Liver (tissue), 10 donors: Measurements from ENCODE around the gene CTSS. TPM values are rescaled to one million over a fixed set of nuclear protein-coding genes. Genes with fewer than 3 reads are reported as not detected.

Source experiments
- DNase-seq: peaks from one replicate; pipeline ENCODE4 v3.0.0-alpha.2; 2017; ENCODE audit warnings: low spot score
- H3K27ac ChIP-seq, 2 donors: one replicate each; pipeline ENCODE4 v1.7.0; 2013; ENCODE audit warnings: inconsistent platforms in 2 of 2, low read length in 2 of 2, control low read depth in 1 of 2, low read depth in 1 of 2, mild to moderate bottlenecking in 1 of 2
- H3K27me3 ChIP-seq, 4 donors: one replicate each; pipeline versions ENCODE4 v1.6.1 to v1.7.0; 2013; ENCODE audit warnings: low read length in 3 of 4, inconsistent platforms in 1 of 4, mild to moderate bottlenecking in 1 of 4, moderate library complexity in 1 of 4; ENCODE audit not compliant: control insufficient read depth in 4 of 4, insufficient read depth in 4 of 4
- H3K36me3 ChIP-seq, 4 donors: one replicate each; pipeline versions ENCODE4 v1.6.1 to v1.7.0; 2013; ENCODE audit warnings: low read length in 3 of 4, mild to moderate bottlenecking in 3 of 4, low read depth in 1 of 4, moderate library complexity in 1 of 4; ENCODE audit not compliant: control insufficient read depth in 4 of 4, insufficient read depth in 3 of 4
- H3K4me1 ChIP-seq, 4 donors: one replicate each; pipeline versions ENCODE4 v1.6.1 to v1.7.0; 2013; ENCODE audit warnings: low read length in 3 of 4, mild to moderate bottlenecking in 3 of 4, moderate library complexity in 1 of 4; ENCODE audit not compliant: control insufficient read depth in 4 of 4, insufficient read depth in 4 of 4
- H3K4me3 ChIP-seq, 3 donors: one replicate each; pipeline versions ENCODE4 v1.6.1 to v1.7.0; 2013; ENCODE audit warnings: low read length in 3 of 3, control low read depth in 1 of 3, low read depth in 1 of 3, mild to moderate bottlenecking in 1 of 3
- H3K9ac ChIP-seq, 2 donors: one replicate each; pipeline ENCODE4 v1.7.0; 2013; ENCODE audit warnings: low read length in 2 of 2, mild to moderate bottlenecking in 2 of 2, moderate library complexity in 2 of 2, control low read depth in 1 of 2, low read depth in 1 of 2
- H3K9me3 ChIP-seq, 4 donors: one replicate each; pipeline versions ENCODE4 v1.6.1 to v1.7.0; 2013; ENCODE audit warnings: low read length in 3 of 4; ENCODE audit not compliant: control insufficient read depth in 4 of 4
- EGR1 ChIP-seq, 2 donors: IDR thresholded peaks; 2 replicates each; pipeline ENCODE4 v1.6.1; 2016 to 2018; ENCODE audit warnings: antibody characterized with exemption in 2 of 2, low read depth in 2 of 2
- FOXA2 ChIP-seq: IDR thresholded peaks from 2 replicates; pipeline ENCODE4 v1.6.1; 2016; ENCODE audit warnings: antibody characterized with exemption
- GABPA ChIP-seq, 2 donors: IDR thresholded peaks in 1 of 2; conservative IDR thresholded peaks in 1 of 2; 2 replicates each; pipeline ENCODE4 v1.6.1; 2016; ENCODE audit warnings: antibody characterized with exemption in 2 of 2, mild to moderate bottlenecking in 1 of 2, moderate library complexity in 1 of 2
- HNF4A ChIP-seq, 2 donors: conservative IDR thresholded peaks; 2 replicates each; pipeline ENCODE4 v1.6.1; 2016; ENCODE audit warnings: antibody characterized with exemption in 2 of 2, mild to moderate bottlenecking in 2 of 2
- HNF4G ChIP-seq: IDR thresholded peaks from 2 replicates; pipeline ENCODE4 v1.6.1; 2016; ENCODE audit warnings: antibody characterized with exemption
- NR2F2 ChIP-seq: IDR thresholded peaks from 2 replicates; pipeline ENCODE4 v1.6.1; 2016; ENCODE audit warnings: antibody characterized with exemption
- RAD21 ChIP-seq, 2 donors: IDR thresholded peaks; 2 replicates each; pipeline ENCODE4 v1.6.1; 2016; ENCODE audit warnings: antibody characterized with exemption in 2 of 2, mild to moderate bottlenecking in 2 of 2
- RXRA ChIP-seq, 2 donors: IDR thresholded peaks; 2 replicates each; pipeline ENCODE4 v1.6.1; 2017 to 2018; ENCODE audit warnings: antibody characterized with exemption in 2 of 2, mild to moderate bottlenecking in 1 of 2
- SP1 ChIP-seq: IDR thresholded peaks from 2 replicates; pipeline ENCODE4 v1.6.1; 2018; ENCODE audit warnings: antibody characterized with exemption, mild to moderate bottlenecking
- TAF1 ChIP-seq: conservative IDR thresholded peaks from 2 replicates; pipeline ENCODE4 v1.6.1; 2016; ENCODE audit warnings: antibody characterized with exemption, mild to moderate bottlenecking
- YY1 ChIP-seq: IDR thresholded peaks from 2 replicates; pipeline ENCODE4 v1.6.1; 2016; ENCODE audit warnings: antibody characterized with exemption, mild to moderate bottlenecking
- ZBTB33 ChIP-seq: IDR thresholded peaks from 2 replicates; pipeline ENCODE4 v1.6.1; 2016; ENCODE audit warnings: antibody characterized with exemption
- WGBS: extraction: QIAGEN DNeasy Blood & Tissue Kit; methylation state at CpG from one replicate; pipeline ENCODE4 v1.1.7; 2013; 5-methylcytosine and 5-hydroxymethylcytosine counted together
- polyA plus RNA-seq, 2 donors: library from polyadenylated mRNA; stranded (reverse) in 1 of 2; unstranded in 1 of 2; fragments of 200-250 nt in 1 of 2; fragments of >200 nt in 1 of 2; fragmentation: Nextera tagmentation in 1 of 2; extraction: Ambion mirVana in 1 of 2; gene quantifications; one replicate each; pipeline versions ENCODE4 v1.2.1 to v1.2.3, GENCODE V29; 2013 to 2015
- small RNA-seq: library from RNA; depleted of rRNA; stranded (forward); fragments of <200 nt; gene quantifications from one replicate; pipeline ENCODE3, GENCODE V24; 2014
- total RNA-seq, 2 donors: library from RNA; depleted of rRNA; stranded (reverse); fragments of >200 nt; gene quantifications; one replicate each; pipeline ENCODE4 v1.2.3, GENCODE V29; 2014
- TF ChIP-seq, protein P1 (sequence below): fragments of 150-350 bp; IDR thresholded peaks from 2 replicates; pipeline ENCODE4 v1.5.1; 2017; ENCODE audit warnings: improper control_type of control experiment, low read depth, low read length; ENCODE audit not compliant: missing input control
- TF ChIP-seq, protein P2 (sequence below): IDR thresholded peaks from 2 replicates; pipeline ENCODE4 v1.6.1; 2016; ENCODE audit warnings: antibody characterized with exemption
- TF ChIP-seq, protein P3 (sequence below): IDR thresholded peaks from 2 replicates; pipeline ENCODE4 v1.6.1; 2016; ENCODE audit warnings: antibody characterized with exemption
- TF ChIP-seq, protein P4 (sequence below): IDR thresholded peaks from 2 replicates; pipeline ENCODE4 v1.6.1; 2016; ENCODE audit warnings: antibody characterized with exemption, mild to moderate bottlenecking
- donor health status: healthy.
- donor health status: healthy.
- donor health status: healthy.
- donor health status: healthy.
- donor health status: healthy.

The CTSS gene
- total and polyA plus RNA-seq, 4 donors, result 17.3 to 122 (median 62.4) TPM

DNA sequence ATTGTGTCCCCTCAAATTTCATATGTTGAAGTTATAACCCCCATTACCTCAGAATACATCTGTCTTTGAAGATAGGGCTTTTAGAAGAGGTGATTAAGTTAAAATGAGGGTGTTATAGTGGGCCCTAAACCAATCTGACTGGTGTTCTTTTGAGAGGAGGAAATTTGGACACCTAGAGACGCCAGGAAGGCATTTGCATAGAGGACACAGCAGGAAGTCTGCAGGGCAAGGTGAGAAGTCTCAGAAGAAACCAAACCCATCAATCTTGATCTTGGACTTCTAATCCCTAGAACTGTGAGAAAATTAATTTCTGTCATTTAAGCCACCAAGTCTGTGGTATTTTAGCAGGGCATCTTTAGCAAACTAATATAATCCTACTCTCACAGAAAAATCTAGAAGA is 81.7 kb downstream of the CTSS start:
- Histone ChIP-seq H3K27me3 (no peaks in the 10 kb centered on the region), H3K9ac (no peak overlapping the region), H3K4me3 (no peak overlapping the region), H3K9me3 (no peaks in the 10 kb centered on the region), H3K27ac (no peak overlapping the region), H3K36me3 (peaks cover 4 to 19% (median 11%) of the 10 kb centered on the region in 4 donors), H3K4me1 (no peaks in the 10 kb centered on the region)
- 78% methylated on average over 1 of the region's 1 CpG for WGBS
- TF ChIP-seq SP1 (no peak), ZBTB33 (no peak), RAD21 (IDR thresholded peaks at IDR 0.05) (no peak), YY1 (no peak), GABPA (IDR thresholded peaks at IDR 0.05 in 1 of 2, conservative IDR thresholded peaks at IDR 0.05 in 1 of 2) (no peak), HNF4A (conservative IDR thresholded peaks at IDR 0.05) (no peak), RXRA (IDR thresholded peaks at IDR 0.05) (no peak), FOXA2 (no peak), HNF4G (no peak), EGR1 (IDR thresholded peaks at IDR 0.05; ENCODE audit: low read depth in 2 of 2) (no peak), NR2F2 (no peak), TAF1 (no peak)
- TF ChIP-seq, protein P1, sequence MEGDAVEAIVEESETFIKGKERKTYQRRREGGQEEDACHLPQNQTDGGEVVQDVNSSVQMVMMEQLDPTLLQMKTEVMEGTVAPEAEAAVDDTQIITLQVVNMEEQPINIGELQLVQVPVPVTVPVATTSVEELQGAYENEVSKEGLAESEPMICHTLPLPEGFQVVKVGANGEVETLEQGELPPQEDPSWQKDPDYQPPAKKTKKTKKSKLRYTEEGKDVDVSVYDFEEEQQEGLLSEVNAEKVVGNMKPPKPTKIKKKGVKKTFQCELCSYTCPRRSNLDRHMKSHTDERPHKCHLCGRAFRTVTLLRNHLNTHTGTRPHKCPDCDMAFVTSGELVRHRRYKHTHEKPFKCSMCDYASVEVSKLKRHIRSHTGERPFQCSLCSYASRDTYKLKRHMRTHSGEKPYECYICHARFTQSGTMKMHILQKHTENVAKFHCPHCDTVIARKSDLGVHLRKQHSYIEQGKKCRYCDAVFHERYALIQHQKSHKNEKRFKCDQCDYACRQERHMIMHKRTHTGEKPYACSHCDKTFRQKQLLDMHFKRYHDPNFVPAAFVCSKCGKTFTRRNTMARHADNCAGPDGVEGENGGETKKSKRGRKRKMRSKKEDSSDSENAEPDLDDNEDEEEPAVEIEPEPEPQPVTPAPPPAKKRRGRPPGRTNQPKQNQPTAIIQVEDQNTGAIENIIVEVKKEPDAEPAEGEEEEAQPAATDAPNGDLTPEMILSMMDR, result no peak
- TF ChIP-seq, protein P2, sequence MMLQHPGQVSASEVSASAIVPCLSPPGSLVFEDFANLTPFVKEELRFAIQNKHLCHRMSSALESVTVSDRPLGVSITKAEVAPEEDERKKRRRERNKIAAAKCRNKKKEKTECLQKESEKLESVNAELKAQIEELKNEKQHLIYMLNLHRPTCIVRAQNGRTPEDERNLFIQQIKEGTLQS, result no peak
- TF ChIP-seq, protein P3, sequence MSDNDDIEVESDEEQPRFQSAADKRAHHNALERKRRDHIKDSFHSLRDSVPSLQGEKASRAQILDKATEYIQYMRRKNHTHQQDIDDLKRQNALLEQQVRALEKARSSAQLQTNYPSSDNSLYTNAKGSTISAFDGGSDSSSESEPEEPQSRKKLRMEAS, result no peak
- TF ChIP-seq, protein P4, sequence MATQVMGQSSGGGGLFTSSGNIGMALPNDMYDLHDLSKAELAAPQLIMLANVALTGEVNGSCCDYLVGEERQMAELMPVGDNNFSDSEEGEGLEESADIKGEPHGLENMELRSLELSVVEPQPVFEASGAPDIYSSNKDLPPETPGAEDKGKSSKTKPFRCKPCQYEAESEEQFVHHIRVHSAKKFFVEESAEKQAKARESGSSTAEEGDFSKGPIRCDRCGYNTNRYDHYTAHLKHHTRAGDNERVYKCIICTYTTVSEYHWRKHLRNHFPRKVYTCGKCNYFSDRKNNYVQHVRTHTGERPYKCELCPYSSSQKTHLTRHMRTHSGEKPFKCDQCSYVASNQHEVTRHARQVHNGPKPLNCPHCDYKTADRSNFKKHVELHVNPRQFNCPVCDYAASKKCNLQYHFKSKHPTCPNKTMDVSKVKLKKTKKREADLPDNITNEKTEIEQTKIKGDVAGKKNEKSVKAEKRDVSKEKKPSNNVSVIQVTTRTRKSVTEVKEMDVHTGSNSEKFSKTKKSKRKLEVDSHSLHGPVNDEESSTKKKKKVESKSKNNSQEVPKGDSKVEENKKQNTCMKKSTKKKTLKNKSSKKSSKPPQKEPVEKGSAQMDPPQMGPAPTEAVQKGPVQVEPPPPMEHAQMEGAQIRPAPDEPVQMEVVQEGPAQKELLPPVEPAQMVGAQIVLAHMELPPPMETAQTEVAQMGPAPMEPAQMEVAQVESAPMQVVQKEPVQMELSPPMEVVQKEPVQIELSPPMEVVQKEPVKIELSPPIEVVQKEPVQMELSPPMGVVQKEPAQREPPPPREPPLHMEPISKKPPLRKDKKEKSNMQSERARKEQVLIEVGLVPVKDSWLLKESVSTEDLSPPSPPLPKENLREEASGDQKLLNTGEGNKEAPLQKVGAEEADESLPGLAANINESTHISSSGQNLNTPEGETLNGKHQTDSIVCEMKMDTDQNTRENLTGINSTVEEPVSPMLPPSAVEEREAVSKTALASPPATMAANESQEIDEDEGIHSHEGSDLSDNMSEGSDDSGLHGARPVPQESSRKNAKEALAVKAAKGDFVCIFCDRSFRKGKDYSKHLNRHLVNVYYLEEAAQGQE, result no peak
- no peak for DNase-seq

Small RNAs within 50 kb of the gene (small RNA-seq; reads per million reads assigned to genes)
- gene RNU6-1042P, result not detected
- not detected for gene RNU6-1309P

Other genes starting within 250 kb of the CTSS start
- gene ADAMTSL4, start 216.4 kb downstream of the CTSS start, total RNA-seq, result 10 to 100 TPM in 1 of 2 donors, 1 to 10 TPM in 1; 5.6 to 11.5 TPM
- gene ADAMTSL4, start 216.4 kb downstream of the CTSS start, polyA plus RNA-seq, result 10 to 100 TPM; 11.4 to 12.2 TPM
- 100 to 1,000 TPM in 1 of 2 donors, 10 to 100 TPM in 1; 94.6 to 181 TPM for gene MCL1, start 186.2 kb downstream of the CTSS start, total RNA-seq
- 10 to 100 TPM; 23.4 to 65.4 TPM for gene MCL1, start 186.2 kb downstream of the CTSS start, polyA plus RNA-seq
- 10 to 100 TPM; 53.2 to 57.3 TPM for gene ENSA, start 136.2 kb downstream of the CTSS start, total RNA-seq
- gene ENSA, start 136.2 kb downstream of the CTSS start, polyA plus RNA-seq, result 10 to 100 TPM; 19.0 to 59.8 TPM
- gene GOLPH3L, start 68.6 kb downstream of the CTSS start, total RNA-seq, result 10 to 100 TPM in 1 of 2 donors, 1 to 10 TPM in 1; 8.5 to 11.3 TPM
- gene GOLPH3L, start 68.6 kb downstream of the CTSS start, polyA plus RNA-seq, result 1 to 10 TPM; 6.0 to 6.6 TPM
- gene HORMAD1, start 44.9 kb downstream of the CTSS start, total RNA-seq, result under 1 TPM; 0.47 to 0.92 TPM
- under 1 TPM; 0.06 to 0.24 TPM for gene HORMAD1, start 44.9 kb downstream of the CTSS start, polyA plus RNA-seq
- gene CTSK, start 42.5 kb upstream of the CTSS start, total RNA-seq, result 1 to 10 TPM; 2.2 to 3.8 TPM
- gene CTSK, start 42.5 kb upstream of the CTSS start, polyA plus RNA-seq, result 1 to 10 TPM; 2.3 to 2.4 TPM
- 10 to 100 TPM; 23.2 to 45.9 TPM for gene ARNT, start 110.8 kb upstream of the CTSS start, total RNA-seq
- 10 to 100 TPM; 11.2 to 13.9 TPM for gene ARNT, start 110.8 kb upstream of the CTSS start, polyA plus RNA-seq
- gene CTXND2, start 121.4 kb upstream of the CTSS start, total RNA-seq, result not detected
- gene CTXND2, start 121.4 kb upstream of the CTSS start, polyA plus RNA-seq, result not detected
- 10 to 100 TPM; 20.8 to 23.7 TPM for gene SETDB1, start 160.6 kb upstream of the CTSS start, total RNA-seq
- 1 to 10 TPM; 5.4 to 7.3 TPM for gene SETDB1, start 160.6 kb upstream of the CTSS start, polyA plus RNA-seq
- gene CERS2, start 209.1 kb upstream of the CTSS start, total RNA-seq, result 100 to 1,000 TPM; 212 to 346 TPM
- gene CERS2, start 209.1 kb upstream of the CTSS start, polyA plus RNA-seq, result 100 to 1,000 TPM; 215 to 340 TPM
- 10 to 100 TPM; 15.8 to 18.2 TPM for gene ANXA9, start 216.5 kb upstream of the CTSS start, total RNA-seq
- gene ANXA9, start 216.5 kb upstream of the CTSS start, polyA plus RNA-seq, result 10 to 100 TPM in 1 of 2 donors, 1 to 10 TPM in 1; 7.5 to 24.0 TPM
- 10 to 100 TPM in 1 of 2 donors, 1 to 10 TPM in 1; 9.8 to 21.3 TPM for gene MINDY1, start 241.1 kb upstream of the CTSS start, total RNA-seq
- gene MINDY1, start 241.1 kb upstream of the CTSS start, polyA plus RNA-seq, result 1 to 10 TPM; 7.3 to 8.3 TPM
- gene PRUNE1, start 242.7 kb upstream of the CTSS start, total RNA-seq, result 1 to 10 TPM; 6.1 to 9.0 TPM
- gene PRUNE1, start 242.7 kb upstream of the CTSS start, polyA plus RNA-seq, result 10 to 100 TPM in 1 of 2 donors, 1 to 10 TPM in 1; 9.9 to 10.6 TPM